ENCODE measurements around the gene FSCB. TPM values are rescaled to one million over a fixed set of nuclear protein-coding genes. Genes with fewer than 3 reads are reported as not detected.

FSCB gene
- total RNA-seq, 1 experiment from 2014 or later = not detected

DNA sequence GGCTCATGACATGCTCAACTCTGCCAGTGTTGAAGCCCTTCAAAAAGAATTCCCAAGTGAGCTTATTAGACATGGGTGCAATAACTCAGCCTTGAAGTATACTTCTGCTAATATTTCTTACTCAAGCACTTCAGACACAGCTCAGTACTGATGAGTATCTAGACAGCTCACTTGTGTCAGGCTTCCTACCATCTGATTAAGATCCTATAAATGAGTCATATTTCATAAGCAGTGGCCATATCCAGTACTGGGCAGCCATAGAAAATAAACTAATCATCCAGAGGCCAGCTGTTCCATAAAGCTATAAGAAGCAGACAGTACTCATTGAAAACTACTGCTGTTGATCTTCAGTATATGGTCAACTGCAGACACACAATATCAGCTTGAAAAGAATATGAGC is 12.9 kb downstream of the FSCB start:
- POLR2A ChIA-PET = no interaction called here

DNA sequence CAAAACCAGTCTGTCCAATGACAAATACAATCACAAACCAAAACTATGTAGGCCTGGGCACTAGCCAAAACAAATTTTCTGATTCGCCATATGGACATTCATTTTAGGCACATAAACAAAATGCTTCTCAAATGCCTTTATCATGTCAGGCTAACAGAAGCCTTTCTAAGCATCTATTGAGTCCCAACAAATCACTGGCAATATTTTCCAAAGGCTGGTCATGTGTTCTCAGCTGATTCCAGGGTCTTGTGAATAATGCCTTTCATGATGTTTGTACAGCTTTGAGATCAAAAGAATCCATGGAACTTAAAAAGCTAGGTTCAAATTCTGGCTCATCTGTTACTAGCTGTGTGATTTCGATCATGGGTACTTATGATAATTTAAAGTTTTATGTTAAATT is 16.1 kb downstream of the FSCB start:
- no peaks in the 10 kb centered on the region for H3K36me3 ChIP-seq (ENCODE audit: control insufficient read depth in 1 of 2, insufficient read depth in 2 of 2, low read length in 2 of 2)
- TF ChIP-seq EZH2phosphoT487 (IDR thresholded peaks at IDR 0.05; ENCODE audit: borderline replicate concordance) = no peak
- intact Hi-C loops (cut with micrococcal nuclease) = no loop called here
- ChIA-PET RAD21 (ENCODE audit: low non-redundant PET in 1 of 2, low total read pairs in 2 of 2, uncharacterized antibody in 2 of 2, unreplicated experiment in 2 of 2) (no interaction called here), CTCF (no interaction called here), POLR2A (no interaction called here)
- H3K4me2 ChIP-seq (ENCODE audit: low read length) = no peak overlapping the region
- DNase-seq (ENCODE audit: low read depth, low spot score) = no peak
- H3K9ac ChIP-seq (ENCODE audit: low read length) = no peak overlapping the region
- no peaks in the 10 kb centered on the region for H3K4me1 ChIP-seq (ENCODE audit: control insufficient read depth in 1 of 2, insufficient read depth in 2 of 2, low read length in 2 of 2)
- no peak overlapping the region for H3K27ac ChIP-seq (ENCODE audit: low read depth, low read length)
- H3K9me2 ChIP-seq (ENCODE audit: insufficient read depth) = no peaks in the 10 kb centered on the region
- H3K9me3 ChIP-seq (ENCODE audit: control insufficient read depth in 1 of 2, insufficient read depth in 1 of 2, low read depth in 1 of 2, low read length in 2 of 2) = no peaks in the 10 kb centered on the region; a peak in 1 of 4 replicates
- no TSS peak for BruUV-seq (replicated peaks)
- no peaks in the 10 kb centered on the region for H3K27me3 ChIP-seq (ENCODE audit: insufficient read depth, low read length)
- no peaks in the 10 kb centered on the region for H3K79me2 ChIP-seq (ENCODE audit: insufficient read depth, low read length)
- no peak overlapping the region for H2AFZ ChIP-seq (ENCODE audit: low read depth, low read length, poor library complexity, severe bottlenecking)
- no peak overlapping the region for H3K4me3 ChIP-seq (replicated peaks in 1 of 2; ENCODE audit: low read depth in 1 of 2, low read length in 2 of 2)
- ATAC-seq = no peak
- no peaks in the 10 kb centered on the region for H4K20me1 ChIP-seq (ENCODE audit: insufficient read depth)

More for the DNA sequence above, 12.9 kb downstream of the FSCB start:
- H3K4me2 ChIP-seq (ENCODE audit: low read length) = no peak overlapping the region
- no peaks in the 10 kb centered on the region for H3K27me3 ChIP-seq (ENCODE audit: insufficient read depth, low read length)
- ChIA-PET CTCF (no interaction called here), RAD21 (ENCODE audit: low non-redundant PET in 1 of 2, low total read pairs in 2 of 2, uncharacterized antibody in 2 of 2, unreplicated experiment in 2 of 2) (no interaction called here)
- H4K20me1 ChIP-seq (ENCODE audit: insufficient read depth) = no peaks in the 10 kb centered on the region
- TF ChIP-seq EZH2 (IDR thresholded peaks at IDR 0.05) = no peak
- TF ChIP-seq SRF (IDR thresholded peaks at IDR 0.05; ENCODE audit: low read depth) = no peak
- TF ChIP-seq ZFX (IDR thresholded peaks at IDR 0.05) = no peak
- H3K4me1 ChIP-seq (ENCODE audit: control insufficient read depth in 1 of 2, insufficient read depth in 2 of 2, low read length in 2 of 2) = no peaks in the 10 kb centered on the region
- no peak overlapping the region for H2AFZ ChIP-seq (ENCODE audit: low read depth, low read length, poor library complexity, severe bottlenecking)
- DNase-seq (ENCODE audit: low read depth, low spot score) = no peak
- ATAC-seq = no peak
- no peaks in the 10 kb centered on the region for H3K9me2 ChIP-seq (ENCODE audit: insufficient read depth)
- no peaks in the 10 kb centered on the region for H3K36me3 ChIP-seq (ENCODE audit: control insufficient read depth in 1 of 2, insufficient read depth in 2 of 2, low read length in 2 of 2)
- H3K79me2 ChIP-seq (ENCODE audit: insufficient read depth, low read length) = no peaks in the 10 kb centered on the region
- H3K4me3 ChIP-seq (replicated peaks in 1 of 2; ENCODE audit: low read depth in 1 of 2, low read length in 2 of 2) = no peak overlapping the region
- no peak overlapping the region for H3K9ac ChIP-seq (ENCODE audit: low read length)
- BruUV-seq (replicated peaks) = no TSS peak
- intact Hi-C loops (cut with micrococcal nuclease) = no loop called here
- H3K27ac ChIP-seq (ENCODE audit: low read depth, low read length) = no peak overlapping the region
- no peaks in the 10 kb centered on the region; a peak in 1 of 4 replicates for H3K9me3 ChIP-seq (ENCODE audit: control insufficient read depth in 1 of 2, insufficient read depth in 1 of 2, low read depth in 1 of 2, low read length in 2 of 2)

DNA sequence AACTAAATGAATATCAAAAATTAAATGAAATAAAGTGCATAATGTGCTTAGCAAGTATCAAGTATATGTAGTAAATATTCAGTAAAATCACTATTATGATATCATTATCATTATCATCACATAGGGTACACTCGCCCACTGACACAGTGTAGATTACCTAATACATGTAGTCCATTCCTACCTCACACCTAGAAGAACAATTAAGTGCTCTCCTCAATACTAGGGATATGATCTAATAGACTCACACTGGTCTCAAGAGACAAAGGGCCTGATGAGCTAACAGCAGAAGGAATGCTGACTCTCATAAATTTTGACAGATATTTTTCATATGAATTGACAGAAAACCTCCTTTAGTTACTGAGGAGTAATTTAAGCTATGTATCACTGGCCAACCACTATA is 29.1 kb downstream of the FSCB start:
- Histone ChIP-seq H3K36me3 (ENCODE audit: control insufficient read depth in 1 of 2, insufficient read depth in 2 of 2, low read length in 2 of 2) (no peaks in the 10 kb centered on the region), H4K20me1 (ENCODE audit: insufficient read depth) (no peaks in the 10 kb centered on the region), H3K4me2 (ENCODE audit: low read length) (no peak overlapping the region), H3K4me1 (ENCODE audit: control insufficient read depth in 1 of 2, insufficient read depth in 2 of 2, low read length in 2 of 2) (no peaks in the 10 kb centered on the region; a peak in 1 of 4 replicates), H3K9me2 (ENCODE audit: insufficient read depth) (no peaks in the 10 kb centered on the region), H3K79me2 (ENCODE audit: insufficient read depth, low read length) (no peaks in the 10 kb centered on the region), H3K27ac (ENCODE audit: low read depth, low read length) (no peak overlapping the region), H3K9ac (ENCODE audit: low read length) (no peak overlapping the region), H3K9me3 (ENCODE audit: control insufficient read depth in 1 of 2, insufficient read depth in 1 of 2, low read depth in 1 of 2, low read length in 2 of 2) (no peaks in the 10 kb centered on the region; a peak in 1 of 4 replicates), H3K27me3 (ENCODE audit: insufficient read depth, low read length) (no peaks in the 10 kb centered on the region), H3K4me3 (replicated peaks in 1 of 2; ENCODE audit: low read depth in 1 of 2, low read length in 2 of 2) (no peak overlapping the region), H2AFZ (ENCODE audit: low read depth, low read length, poor library complexity, severe bottlenecking) (no peak overlapping the region)
- DNase-seq (ENCODE audit: low read depth, low spot score) = no peak
- BruUV-seq (replicated peaks) = no TSS peak
- no peak for TF ChIP-seq TCF7L2 (IDR thresholded peaks at IDR 0.05; ENCODE audit: borderline replicate concordance, extremely low read depth, insufficient read depth, insufficient read length)
- no peak for TF ChIP-seq SP1 (IDR thresholded peaks at IDR 0.05; ENCODE audit: low read depth)
- no peak for TF ChIP-seq EGR1 (IDR thresholded peaks at IDR 0.05; ENCODE audit: low read depth)
- no peak for TF ChIP-seq SIN3A (IDR thresholded peaks at IDR 0.05; ENCODE audit: low read depth)
- TF ChIP-seq ZNF274 (IDR thresholded peaks at IDR 0.05; ENCODE audit: low read depth, low read length) = no peak
- CTCF ChIA-PET = no interaction called here
- no peak for ATAC-seq
- POLR2A ChIA-PET = no interaction called here
- intact Hi-C loops (cut with micrococcal nuclease) = no loop called here
- RAD21 ChIA-PET (ENCODE audit: low non-redundant PET in 1 of 2, low total read pairs in 2 of 2, uncharacterized antibody in 2 of 2, unreplicated experiment in 2 of 2) = no interaction called here
